NCI-H510A (cell line): ENCODE measurements around the gene CINP.
"Not testable (repeated sequence)": the region's sequence is repeated elsewhere in the genome, so short reads cannot be mapped to it uniquely, and the experiment has no call there.

Experiments
- DNase-seq: peaks from one replicate; lab custom pipeline; 2025; lab: John Stamatoyannopoulos, UW

CINP gene

DNA sequence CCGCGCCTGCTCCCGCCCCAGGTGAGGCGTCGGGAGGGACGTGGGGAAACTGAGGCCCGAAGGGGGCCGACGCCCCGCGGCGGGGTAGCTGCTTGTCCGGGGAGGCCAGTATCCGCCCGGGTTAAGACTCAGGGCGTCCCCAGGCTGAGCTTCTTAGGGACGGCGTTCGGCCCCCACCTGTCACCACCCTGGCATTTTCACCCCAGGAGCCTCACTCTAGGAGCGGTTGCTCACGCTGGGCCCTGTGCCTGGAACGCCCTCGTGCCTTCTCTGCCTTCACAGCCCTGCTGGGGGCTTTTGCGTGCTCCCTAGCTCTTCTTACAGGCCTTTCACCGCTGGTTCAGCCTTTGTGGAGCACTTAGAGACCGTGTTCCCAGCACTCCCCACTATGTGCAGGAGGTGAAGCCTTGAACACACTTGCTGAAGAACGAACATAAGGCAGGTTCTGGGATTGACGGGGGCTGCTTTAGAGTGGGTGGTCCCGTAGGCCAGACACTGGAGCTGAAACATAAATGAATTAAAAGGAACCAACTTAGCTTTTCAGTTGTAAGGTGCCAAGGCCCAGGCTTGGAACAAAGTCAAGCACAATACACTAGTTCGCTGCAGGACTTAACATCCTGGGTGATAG is 42.5 kb downstream of the CINP start:
- no peak for DNase-seq

DNA sequence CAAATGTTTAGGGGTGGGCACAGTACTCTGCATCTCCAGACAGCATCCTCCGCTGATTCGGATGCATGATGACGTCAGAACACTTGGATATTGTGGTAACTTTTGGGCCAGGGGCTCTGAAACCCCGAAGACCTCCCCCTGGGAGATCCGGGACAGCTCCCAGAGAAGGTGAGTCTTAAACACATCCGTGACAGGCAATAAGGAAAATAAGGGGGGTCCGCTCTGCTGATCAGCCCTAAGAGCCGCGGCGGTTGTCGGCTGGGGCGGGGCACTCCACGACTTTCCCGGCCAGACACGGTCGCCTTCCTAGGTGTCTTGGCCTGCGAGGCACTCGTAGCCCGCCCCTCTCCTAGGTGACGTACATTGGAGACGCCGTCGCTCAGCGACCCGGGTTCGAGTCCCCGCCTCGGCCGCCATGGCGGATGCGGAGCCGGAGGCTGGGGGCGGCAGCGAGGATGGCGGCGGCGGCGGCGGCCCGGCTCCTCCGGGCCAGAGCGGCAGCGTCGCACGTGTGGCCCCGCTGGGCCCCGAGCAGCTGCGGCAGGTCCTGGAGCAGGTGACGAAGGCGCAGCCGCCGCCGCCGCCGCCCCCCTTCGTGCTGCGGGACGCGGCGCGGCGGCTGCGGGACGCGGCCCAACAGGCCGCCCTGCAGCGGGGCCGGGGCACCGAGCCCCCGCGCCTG is 43.2 kb downstream of the CINP start, which contains the start of gene ZNF839:
Gene ZNF839, plus strand, starts transcription at position 396 of the 682 bp plus-strand sequence. Its CDS starts 20 bp downstream, at position 416.
- peak; percentile 90 for DNase-seq

DNA sequence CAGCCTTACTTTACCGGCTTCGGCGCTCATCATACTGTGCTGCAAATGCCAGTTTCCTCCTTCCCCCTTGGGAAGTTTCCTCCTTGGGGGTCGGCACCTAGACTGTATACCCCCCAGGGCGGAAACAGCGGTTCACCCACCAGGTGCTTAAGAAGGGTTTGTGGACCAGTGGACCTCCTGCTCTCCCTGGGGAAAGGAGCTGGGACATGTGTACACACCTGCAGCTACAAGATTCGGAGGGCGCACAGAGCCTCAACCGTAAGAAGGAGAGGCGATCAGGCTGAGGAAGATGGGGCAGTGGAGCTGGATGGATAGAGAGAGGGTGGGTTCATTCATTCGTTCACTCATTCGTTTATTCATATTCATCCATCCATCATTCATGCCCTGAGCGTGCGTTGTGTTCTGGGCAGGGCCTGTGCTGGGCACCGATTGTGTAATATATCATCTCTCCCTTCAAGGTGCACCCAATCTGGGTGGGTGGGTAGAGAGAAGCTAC is 43.9 kb downstream of the CINP start:
- DNase-seq: no peak

DNA sequence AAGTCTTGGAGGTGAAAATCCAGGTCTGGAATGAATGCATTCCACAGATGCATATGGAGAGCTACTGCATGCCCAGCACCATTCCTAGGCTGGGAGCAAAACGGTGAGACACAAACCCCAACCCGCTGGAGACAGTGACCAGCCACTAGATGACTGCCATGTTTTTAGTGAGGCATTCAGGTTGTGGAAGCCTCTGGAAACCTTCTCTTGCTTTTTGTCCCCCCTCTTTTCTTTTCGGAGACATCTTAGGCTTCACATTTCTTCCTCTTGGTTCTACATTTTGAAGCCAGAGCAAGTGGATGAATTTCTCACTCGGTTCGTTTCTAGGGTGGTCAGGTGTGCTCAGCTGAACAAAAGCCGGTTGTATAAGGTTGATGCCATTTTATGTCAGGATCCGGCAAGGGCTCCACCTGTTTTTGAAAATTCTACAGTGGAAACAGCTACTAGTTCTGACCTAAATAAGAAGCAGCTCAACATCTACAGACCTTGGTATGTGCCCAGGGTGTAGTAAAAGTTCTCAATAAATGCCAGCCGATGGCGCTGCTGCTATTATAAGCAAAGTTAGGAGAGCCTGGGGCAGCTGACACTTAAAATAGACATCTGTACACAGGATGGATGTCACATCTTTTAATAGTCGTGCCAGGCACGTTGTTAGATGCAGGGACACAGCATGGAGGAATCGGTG is 45.0 kb downstream of the CINP start:
- no peak for DNase-seq

DNA sequence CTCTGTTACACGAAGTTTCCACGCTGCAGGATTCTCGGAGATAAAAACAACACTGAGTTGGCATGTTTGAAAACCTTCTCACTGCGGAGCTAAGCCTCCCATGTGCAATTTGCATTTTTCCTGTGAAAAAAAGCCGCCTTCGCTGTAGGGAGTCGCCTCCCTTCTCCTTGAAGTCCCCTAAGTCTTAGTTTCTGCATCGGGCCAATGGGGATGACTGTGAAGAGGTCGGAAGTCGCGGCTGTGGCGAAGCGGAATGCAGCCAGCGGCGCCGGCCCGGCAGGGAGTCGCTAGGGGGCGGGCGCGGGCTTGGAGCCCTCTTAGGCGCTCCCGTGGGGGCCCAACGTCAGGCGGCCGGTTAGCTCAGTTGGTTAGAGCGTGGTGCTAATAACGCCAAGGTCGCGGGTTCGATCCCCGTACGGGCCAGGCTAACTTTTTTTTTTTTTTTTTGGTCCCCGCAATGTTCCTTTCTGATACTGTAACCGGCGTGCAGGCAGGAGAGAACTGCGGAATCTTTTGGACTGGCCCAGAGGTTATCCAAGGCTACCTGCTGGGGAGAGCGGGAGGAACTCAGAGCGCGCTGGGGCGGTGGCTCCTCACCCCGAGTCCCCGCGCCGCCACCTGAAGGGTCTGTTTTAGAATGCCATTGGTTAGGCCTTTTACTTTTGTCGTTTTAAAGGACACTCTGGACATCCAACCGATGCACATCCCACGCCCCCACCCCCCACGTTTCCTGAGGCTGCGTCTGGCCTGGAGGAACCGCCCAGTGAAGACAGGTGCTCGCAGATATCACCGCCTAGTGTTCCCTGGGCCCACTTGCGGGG is 45.7 kb downstream of the CINP start:
- DNase-seq: peak; percentile 85

- no peak for DNase-seq
Measured at GRCh38 chr14:102316338-102316742, 46.4 kb downstream of the CINP start.

GRCh38 chr14:102315121-102315520 is 47.6 kb downstream of the CINP start:
- DNase-seq: no peak

DNA sequence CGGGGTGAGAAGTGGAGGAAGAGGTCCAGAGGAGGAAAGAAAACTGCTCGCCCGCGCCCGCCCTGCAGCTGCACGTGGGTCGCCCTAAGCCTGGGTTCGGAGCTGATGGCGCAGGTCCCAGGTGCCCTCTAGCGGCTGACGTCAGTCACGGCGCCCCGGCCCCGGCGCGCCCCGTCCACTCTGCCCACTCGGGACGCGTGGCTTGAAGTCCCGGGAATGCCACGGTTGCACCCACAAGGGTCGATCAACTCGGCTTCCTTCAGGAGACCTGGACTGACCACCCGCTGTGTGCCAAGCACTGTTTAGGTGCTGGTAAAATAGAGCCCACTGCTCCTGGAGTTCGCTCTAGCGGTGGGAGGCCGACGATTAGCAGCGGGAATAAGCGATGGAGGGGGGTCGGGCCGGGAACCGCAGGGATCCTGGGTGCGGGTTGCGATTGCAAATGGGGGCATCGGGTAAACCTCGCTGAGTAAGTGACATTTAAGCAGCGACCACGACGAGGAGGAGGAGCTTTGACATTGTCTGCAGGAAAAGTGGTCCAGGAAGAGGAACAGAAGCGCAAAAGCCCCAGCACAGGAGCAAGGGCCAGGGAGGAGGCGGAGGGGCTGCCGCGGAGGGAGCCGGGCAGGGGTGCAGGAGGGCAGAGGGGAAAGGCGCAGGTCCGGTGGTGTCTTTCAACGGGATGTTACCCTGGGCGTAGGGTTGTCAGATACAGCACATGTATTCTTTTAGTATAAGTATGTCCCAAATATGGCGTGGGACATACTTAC is 48.3 kb downstream of the CINP start:
- peak; percentile 58 for DNase-seq

DNA sequence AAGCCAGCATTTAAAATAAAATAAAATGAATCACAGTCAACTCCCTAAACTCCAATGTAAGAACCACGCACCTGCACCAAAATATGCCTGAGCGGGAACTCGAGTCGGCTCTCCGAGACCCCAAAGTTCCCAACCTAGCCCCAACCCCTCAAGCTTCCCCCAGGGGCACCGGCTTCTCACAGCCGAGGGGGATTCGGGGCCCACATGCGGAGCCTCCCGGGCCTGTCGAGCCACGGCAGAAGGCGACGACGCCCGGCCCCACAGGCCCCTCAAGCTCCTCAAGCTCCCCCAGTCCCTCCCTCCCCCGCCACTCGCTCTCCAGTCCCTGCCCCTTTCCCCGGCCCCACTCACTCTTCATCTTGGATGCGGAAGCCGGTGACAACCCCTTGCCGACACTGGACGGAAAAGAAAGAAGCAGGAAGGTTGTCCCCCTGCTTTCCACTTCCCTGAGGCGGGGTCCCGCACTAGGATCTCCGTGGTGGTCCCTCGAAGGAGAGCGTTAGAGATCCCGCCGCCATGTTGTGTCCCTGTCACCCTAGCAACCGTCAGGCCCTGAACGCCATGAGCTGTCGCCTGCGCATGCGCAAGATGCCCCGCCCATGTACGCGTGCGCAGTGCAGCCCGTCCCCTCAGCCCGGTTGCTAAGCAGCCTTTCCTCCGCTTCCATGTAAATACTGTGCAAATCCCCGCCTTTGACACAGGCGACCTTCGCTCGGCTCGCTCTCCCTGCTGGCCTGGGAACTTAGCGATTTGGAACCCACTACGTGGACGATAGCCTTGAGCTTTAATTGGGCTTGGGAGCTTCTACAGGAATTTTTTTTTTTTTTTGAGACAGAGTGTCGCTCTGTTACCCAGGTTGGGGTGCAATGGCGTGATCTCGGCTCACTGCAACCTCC is 57.8 kb downstream of the CINP start, which contains the start of gene MOK:
Gene MOK, minus strand, starts transcription at position 554 of the 896 bp plus-strand sequence. Its CDS starts 196 bp downstream, at position 358.
- DNase-seq: peak; percentile 84

DNA sequence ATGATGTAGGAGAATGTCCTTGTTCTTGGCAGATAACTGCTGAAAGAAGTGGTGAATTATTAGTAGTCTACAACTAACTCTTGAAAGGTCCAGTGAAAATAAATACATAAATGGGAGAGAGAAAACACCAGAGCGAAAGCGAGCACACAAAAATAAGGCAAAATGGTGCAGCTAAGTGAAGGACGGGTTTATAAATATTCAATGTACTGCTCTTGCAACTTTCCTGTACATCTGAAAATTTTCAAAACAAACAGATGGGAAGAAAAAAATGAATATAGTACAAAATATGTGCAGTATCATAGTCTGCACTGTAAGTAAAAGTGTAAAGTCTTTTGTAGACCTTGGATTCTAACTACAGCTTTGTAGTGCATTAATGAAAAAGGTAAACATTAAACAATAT is 59.0 kb downstream of the CINP start:
- no peak for DNase-seq

- DNase-seq: not testable (repeated sequence)
Measured at GRCh38 chr14:102298303-102299070, 64.2 kb downstream of the CINP start.
